Prostate gland (tissue), 2 donors: Measurements from ENCODE around the gene ACSL1. TPM values are rescaled to one million over a fixed set of nuclear protein-coding genes. Genes with fewer than 3 reads are reported as not detected.

Source experiments
- DNase-seq: peaks from one replicate; pipeline ENCODE4 v3.0.0-alpha.2; 2019; ENCODE audit warnings: low spot score
- H3K27ac ChIP-seq, 2 donors: fragments of 200-600 bp; sonication (generic); 2 replicates each; pipeline ENCODE4 v1.5.1; 2017 to 2019
- H3K27me3 ChIP-seq: fragments of 200-600 bp; sonication (generic); replicated peaks from 2 replicates; pipeline ENCODE4 v1.5.1; 2019; ENCODE audit not compliant: insufficient read depth
- H3K36me3 ChIP-seq, 2 donors: fragments of 200-600 bp; sonication (generic); 1 replicate in 1 of 2; 2 replicates in 1 of 2; pipeline versions ENCODE4 v1.5.1 to v1.8.1; 2017 to 2019
- H3K4me1 ChIP-seq: fragments of 200-600 bp; sonication (generic); replicated peaks from 2 replicates; pipeline ENCODE4 v1.5.1; 2019
- H3K4me3 ChIP-seq, 2 donors: fragments of 200-600 bp; sonication (generic); 2 replicates each; pipeline ENCODE4 v1.5.1; 2017 to 2019
- H3K9me3 ChIP-seq: fragments of 200-600 bp; sonication (generic); 2 replicates; pipeline ENCODE4 v1.5.1; 2017
- CTCF ChIP-seq, 4 experiments: fragments of 200-600 bp in 2 of 4; fragments of 450-650 bp in 2 of 4; sonication (generic) in 2 of 4; IDR thresholded peaks; 1 replicate in 3 of 4; 2 replicates in 1 of 4; pipeline ENCODE4 v1.5.1; 2016 to 2019; ENCODE audit warnings: antibody characterized with exemption in 4 of 4, mild to moderate bottlenecking in 2 of 4, moderate library complexity in 2 of 4
- POLR2A ChIP-seq: fragments of 450-650 bp; IDR thresholded peaks from one replicate; pipeline ENCODE4 v1.6.1; 2016; ENCODE audit warnings: antibody characterized with exemption, mild to moderate bottlenecking
- POLR2AphosphoS5 ChIP-seq: sonication (generic); formaldehyde crosslinking; IDR thresholded peaks from one replicate; pipeline ENCODE4 v1.6.1; 2017; ENCODE audit warnings: antibody characterized with exemption
- WGBS: methylation state at CpG from one replicate; pipeline ENCODE4 v1.1.5; 2018; 5-methylcytosine and 5-hydroxymethylcytosine counted together
- intact Hi-C: fragments of 100-400 bp; cut with DNase I; formaldehyde crosslinking; loops from one replicate; pipeline ENCODE4 v1.14.2; 2022
- total RNA-seq, 2 donors: library from RNA; depleted of rRNA; stranded (reverse); fragments of >200 nt; gene quantifications; one replicate each; pipeline ENCODE4 v1.1.0, GENCODE V29; 2016

ACSL1 gene
- total RNA-seq, 2 donors from 2014 or later, result 71.7 to 157 TPM

GRCh38 chr4:184854673-184855072 is 28.9 kb upstream of the ACSL1 start:
- intact Hi-C loops, result no loop called here
- 70% methylated on average over 6 of the region's 6 CpGs for WGBS
- H3K36me3 ChIP-seq, result no peaks in the 10 kb centered on the region

GRCh38 chr4:184853436-184853835 is 27.7 kb upstream of the ACSL1 start:
- Histone ChIP-seq H3K4me1 (no peaks in the 10 kb centered on the region), H3K27ac (no peak overlapping the region), H3K36me3 (no peaks in the 10 kb centered on the region), H3K27me3 (no peaks in the 10 kb centered on the region), H3K9me3 (no peaks in the 10 kb centered on the region), H3K4me3 (no peak overlapping the region)
- no peak for DNase-seq
- TF ChIP-seq POLR2AphosphoS5 (no peak), CTCF (IDR thresholded peaks at IDR 0.05) (no peak), POLR2A (no peak)
- intact Hi-C loops, result no loop called here
- 93% methylated on average over 9 of the region's 9 CpGs for WGBS

More at GRCh38 chr4:184854673-184855072, 28.9 kb upstream of the ACSL1 start:
- TF ChIP-seq CTCF (IDR thresholded peaks at IDR 0.05) (no peak), POLR2AphosphoS5 (no peak), POLR2A (no peak)
- no peak overlapping the region for H3K4me3 ChIP-seq
- H3K4me1 ChIP-seq, result no peaks in the 10 kb centered on the region
- no peak overlapping the region for H3K27ac ChIP-seq
- no peaks in the 10 kb centered on the region for H3K9me3 ChIP-seq
- no peak for DNase-seq
- no peaks in the 10 kb centered on the region for H3K27me3 ChIP-seq

- Histone ChIP-seq H3K9me3 (no peaks in the 10 kb centered on the region), H3K27ac (no peak overlapping the region), H3K4me1 (no peaks in the 10 kb centered on the region), H3K27me3 (no peaks in the 10 kb centered on the region), H3K4me3 (no peak overlapping the region), H3K36me3 (no peaks in the 10 kb centered on the region)
- no peak for TF ChIP-seq CTCF (IDR thresholded peaks at IDR 0.05)
- TF ChIP-seq POLR2A, result no peak
- TF ChIP-seq POLR2AphosphoS5, result no peak
- intact Hi-C loops, result no loop called here
- WGBS, result 100% methylated on average over 1 of the region's 1 CpG
- no peak for DNase-seq
These were observed 26.1 kb upstream of the ACSL1 start for GRCh38 chr4:184851886-184852285.

- TF ChIP-seq POLR2A, result no peak
- no peak for TF ChIP-seq POLR2AphosphoS5
- no peak for TF ChIP-seq CTCF (IDR thresholded peaks at IDR 0.05)
- WGBS, result 61% methylated on average over 3 of the region's 3 CpGs
- intact Hi-C loops, result no loop called here
- Histone ChIP-seq H3K4me1 (no peaks in the 10 kb centered on the region), H3K36me3 (no peaks in the 10 kb centered on the region), H3K27ac (no peak overlapping the region), H3K27me3 (no peaks in the 10 kb centered on the region), H3K4me3 (no peak overlapping the region), H3K9me3 (no peaks in the 10 kb centered on the region)
- DNase-seq, result no peak
These were observed 25.4 kb upstream of the ACSL1 start for GRCh38 chr4:184851200-184851541.

GRCh38 chr4:184850431-184851199 is 24.8 kb upstream of the ACSL1 start:
- H3K9me3 ChIP-seq, result no peaks in the 10 kb centered on the region
- no peak overlapping the region for H3K4me3 ChIP-seq
- no peaks in the 10 kb centered on the region for H3K27me3 ChIP-seq
- no peak for DNase-seq
- no peaks in the 10 kb centered on the region for H3K36me3 ChIP-seq
- 79% methylated on average over 10 of the region's 10 CpGs for WGBS
- TF ChIP-seq CTCF (IDR thresholded peaks at IDR 0.05) (no peak), POLR2A (no peak), POLR2AphosphoS5 (no peak)
- intact Hi-C loops, result no loop called here
- H3K4me1 ChIP-seq, result no peaks in the 10 kb centered on the region
- no peak overlapping the region for H3K27ac ChIP-seq
